Measurements from ENCODE around the gene ADCY10. TPM values are rescaled to one million over a fixed set of nuclear protein-coding genes. Genes with fewer than 3 reads are reported as not detected.

Gene ADCY10, protein sequence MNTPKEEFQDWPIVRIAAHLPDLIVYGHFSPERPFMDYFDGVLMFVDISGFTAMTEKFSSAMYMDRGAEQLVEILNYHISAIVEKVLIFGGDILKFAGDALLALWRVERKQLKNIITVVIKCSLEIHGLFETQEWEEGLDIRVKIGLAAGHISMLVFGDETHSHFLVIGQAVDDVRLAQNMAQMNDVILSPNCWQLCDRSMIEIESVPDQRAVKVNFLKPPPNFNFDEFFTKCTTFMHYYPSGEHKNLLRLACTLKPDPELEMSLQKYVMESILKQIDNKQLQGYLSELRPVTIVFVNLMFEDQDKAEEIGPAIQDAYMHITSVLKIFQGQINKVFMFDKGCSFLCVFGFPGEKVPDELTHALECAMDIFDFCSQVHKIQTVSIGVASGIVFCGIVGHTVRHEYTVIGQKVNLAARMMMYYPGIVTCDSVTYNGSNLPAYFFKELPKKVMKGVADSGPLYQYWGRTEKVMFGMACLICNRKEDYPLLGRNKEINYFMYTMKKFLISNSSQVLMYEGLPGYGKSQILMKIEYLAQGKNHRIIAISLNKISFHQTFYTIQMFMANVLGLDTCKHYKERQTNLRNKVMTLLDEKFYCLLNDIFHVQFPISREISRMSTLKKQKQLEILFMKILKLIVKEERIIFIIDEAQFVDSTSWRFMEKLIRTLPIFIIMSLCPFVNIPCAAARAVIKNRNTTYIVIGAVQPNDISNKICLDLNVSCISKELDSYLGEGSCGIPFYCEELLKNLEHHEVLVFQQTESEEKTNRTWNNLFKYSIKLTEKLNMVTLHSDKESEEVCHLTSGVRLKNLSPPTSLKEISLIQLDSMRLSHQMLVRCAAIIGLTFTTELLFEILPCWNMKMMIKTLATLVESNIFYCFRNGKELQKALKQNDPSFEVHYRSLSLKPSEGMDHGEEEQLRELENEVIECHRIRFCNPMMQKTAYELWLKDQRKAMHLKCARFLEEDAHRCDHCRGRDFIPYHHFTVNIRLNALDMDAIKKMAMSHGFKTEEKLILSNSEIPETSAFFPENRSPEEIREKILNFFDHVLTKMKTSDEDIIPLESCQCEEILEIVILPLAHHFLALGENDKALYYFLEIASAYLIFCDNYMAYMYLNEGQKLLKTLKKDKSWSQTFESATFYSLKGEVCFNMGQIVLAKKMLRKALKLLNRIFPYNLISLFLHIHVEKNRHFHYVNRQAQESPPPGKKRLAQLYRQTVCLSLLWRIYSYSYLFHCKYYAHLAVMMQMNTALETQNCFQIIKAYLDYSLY (N-terminal part only)
- total RNA-seq, result not detected

- Histone ChIP-seq H3K27me3 (no peaks in the 10 kb centered on the region), H3K27ac (no peak within 1 kb of the TSS), H3K36me3 (peaks cover 18% of the 10 kb centered on the region), H3K4me3 (no peak within 1 kb of the TSS), H3K4me1 (no peaks in the 10 kb centered on the region), H3K9me3 (no peaks in the 10 kb centered on the region)
- WGBS, result 90% methylated on average over 8 of the region's 9 CpGs
- TF ChIP-seq POLR2AphosphoS5 (IDR thresholded peaks at IDR 0.05), result no peak
- TF ChIP-seq, protein P1, sequence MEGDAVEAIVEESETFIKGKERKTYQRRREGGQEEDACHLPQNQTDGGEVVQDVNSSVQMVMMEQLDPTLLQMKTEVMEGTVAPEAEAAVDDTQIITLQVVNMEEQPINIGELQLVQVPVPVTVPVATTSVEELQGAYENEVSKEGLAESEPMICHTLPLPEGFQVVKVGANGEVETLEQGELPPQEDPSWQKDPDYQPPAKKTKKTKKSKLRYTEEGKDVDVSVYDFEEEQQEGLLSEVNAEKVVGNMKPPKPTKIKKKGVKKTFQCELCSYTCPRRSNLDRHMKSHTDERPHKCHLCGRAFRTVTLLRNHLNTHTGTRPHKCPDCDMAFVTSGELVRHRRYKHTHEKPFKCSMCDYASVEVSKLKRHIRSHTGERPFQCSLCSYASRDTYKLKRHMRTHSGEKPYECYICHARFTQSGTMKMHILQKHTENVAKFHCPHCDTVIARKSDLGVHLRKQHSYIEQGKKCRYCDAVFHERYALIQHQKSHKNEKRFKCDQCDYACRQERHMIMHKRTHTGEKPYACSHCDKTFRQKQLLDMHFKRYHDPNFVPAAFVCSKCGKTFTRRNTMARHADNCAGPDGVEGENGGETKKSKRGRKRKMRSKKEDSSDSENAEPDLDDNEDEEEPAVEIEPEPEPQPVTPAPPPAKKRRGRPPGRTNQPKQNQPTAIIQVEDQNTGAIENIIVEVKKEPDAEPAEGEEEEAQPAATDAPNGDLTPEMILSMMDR (IDR thresholded peaks at IDR 0.05), result no peak
- DNase-seq (ENCODE audit: low spot score in 2 of 2), result no peak
These were observed at the start of gene ADCY10 for GRCh38 chr1:167913895-167914496. Gene ADCY10 (minus strand): TSS chr1:167914134. CDS start chr1:167905140, 8,994 bp downstream.

GRCh38 chr1:167957710-167958109 is 43.8 kb upstream of the ADCY10 start:
- Histone ChIP-seq H3K36me3 (peaks cover 26% of the 10 kb centered on the region), H3K27me3 (no peaks in the 10 kb centered on the region), H3K27ac (no peak overlapping the region), H3K4me1 (no peaks in the 10 kb centered on the region), H3K4me3 (no peak overlapping the region), H3K9me3 (no peaks in the 10 kb centered on the region)
- TF ChIP-seq POLR2AphosphoS5 (IDR thresholded peaks at IDR 0.05) (no peak), EP300 (IDR thresholded peaks at IDR 0.05) (no peak), POLR2A (IDR thresholded peaks at IDR 0.05) (no peak)
- TF ChIP-seq, protein P1 (IDR thresholded peaks at IDR 0.05), result no peak
- DNase-seq (ENCODE audit: low spot score in 2 of 2), result no peak

DNA sequence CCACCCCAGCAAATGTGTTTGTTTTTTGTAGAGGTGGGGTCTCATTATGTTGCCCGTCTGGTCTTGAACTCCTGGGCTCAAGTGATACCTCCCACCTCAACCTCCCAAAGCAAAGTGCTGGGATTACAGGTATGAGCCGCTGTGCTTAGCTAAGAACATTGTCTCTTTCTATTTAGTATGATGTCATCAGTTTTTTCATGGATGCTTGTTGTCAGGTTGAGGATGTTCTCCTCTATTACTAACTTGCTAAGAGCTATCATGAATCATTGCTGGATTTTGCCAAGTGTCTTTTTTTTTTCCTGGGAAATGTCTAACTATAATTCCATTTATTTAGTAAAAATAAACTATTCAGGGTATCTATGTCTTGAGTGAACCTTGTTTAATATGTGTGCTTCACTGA is 42.0 kb upstream of the ADCY10 start:
- Histone ChIP-seq H3K9me3 (no peaks in the 10 kb centered on the region), H3K36me3 (peaks cover 34% of the 10 kb centered on the region), H3K27me3 (no peaks in the 10 kb centered on the region), H3K4me3 (no peak overlapping the region), H3K27ac (no peak overlapping the region), H3K4me1 (peaks cover 3% of the 10 kb centered on the region)
- WGBS, result 100% methylated on average over 2 of the region's 2 CpGs
- DNase-seq (ENCODE audit: low spot score in 2 of 2), result no peak
- no peak for TF ChIP-seq POLR2A (IDR thresholded peaks at IDR 0.05)
- no peak for TF ChIP-seq POLR2AphosphoS5 (IDR thresholded peaks at IDR 0.05)
- TF ChIP-seq, protein P1 (IDR thresholded peaks at IDR 0.05), result no peak
- no peak for TF ChIP-seq EP300 (IDR thresholded peaks at IDR 0.05)

DNA sequence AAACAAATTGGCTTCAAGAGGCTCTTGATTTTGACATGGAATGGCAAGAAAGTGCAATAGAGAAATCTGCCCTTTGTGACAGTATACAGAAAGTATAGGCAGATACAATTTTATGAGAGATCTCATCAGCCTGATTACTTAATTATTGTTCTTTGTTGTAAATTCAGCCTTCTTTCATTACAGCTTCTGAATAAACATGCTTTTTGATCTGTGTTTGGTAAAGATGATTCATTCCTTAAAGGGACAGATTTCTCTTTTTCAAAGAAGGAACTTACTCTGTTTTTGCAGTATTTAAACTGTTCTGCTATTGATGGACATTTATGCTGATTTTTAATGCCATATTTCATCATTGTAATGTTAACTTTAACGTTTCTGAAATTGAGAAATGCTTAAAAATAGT is 36.6 kb upstream of the ADCY10 start:
- Histone ChIP-seq H3K36me3 (peaks cover 34% of the 10 kb centered on the region), H3K4me1 (peaks cover 7% of the 10 kb centered on the region), H3K9me3 (no peaks in the 10 kb centered on the region), H3K27ac (no peak overlapping the region), H3K27me3 (no peaks in the 10 kb centered on the region), H3K4me3 (no peak overlapping the region)
- TF ChIP-seq POLR2A (IDR thresholded peaks at IDR 0.05) (no peak), POLR2AphosphoS5 (IDR thresholded peaks at IDR 0.05) (no peak), EP300 (IDR thresholded peaks at IDR 0.05) (no peak)
- TF ChIP-seq, protein P1 (IDR thresholded peaks at IDR 0.05), result no peak
- WGBS, result 41% methylated on average over 1 of the region's 1 CpG
- no peak for DNase-seq (ENCODE audit: low spot score in 2 of 2)
